HEK293 (cell line): ENCODE results near the gene STAB2.

Source experiments
- BCL11A ChIP-seq: fragments of 450-650 bp; formaldehyde crosslinking; IDR thresholded peaks from 2 replicates; pipeline ENCODE4 v1.5.1; 2016; ENCODE audit warnings: low read depth, missing biosample characterization, missing genetic modification characterization
- KLF1 ChIP-seq: fragments of 450-650 bp; formaldehyde crosslinking; IDR thresholded peaks from 2 replicates; pipeline ENCODE4 v1.5.1; 2016; ENCODE audit warnings: missing biosample characterization, missing genetic modification characterization
- KLF10 ChIP-seq: fragments of 450-650 bp; IDR thresholded peaks from 2 replicates; pipeline ENCODE4 v1.5.1; 2018; ENCODE audit warnings: missing biosample characterization, mild to moderate bottlenecking, missing genetic modification characterization
- KLF9 ChIP-seq: fragments of 450-650 bp; formaldehyde crosslinking; IDR thresholded peaks from 2 replicates; pipeline ENCODE4 v1.5.1; 2016; ENCODE audit warnings: missing biosample characterization, missing genetic modification characterization, low read depth
- SP7 ChIP-seq: fragments of 450-650 bp; formaldehyde crosslinking; IDR thresholded peaks from 2 replicates; pipeline ENCODE4 v1.5.1; 2016; ENCODE audit warnings: missing biosample characterization, missing genetic modification characterization
- TCF7L2 ChIP-seq: IDR thresholded peaks from 2 replicates; pipeline ENCODE4 v1.6.1; 2011; ENCODE audit warnings: low read depth, mild to moderate bottlenecking, inconsistent platforms, low read length, moderate library complexity, borderline replicate concordance
- ZNF133 ChIP-seq: fragments of 450-650 bp; formaldehyde crosslinking; IDR thresholded peaks from 2 replicates; pipeline ENCODE4 v1.5.1; 2016; ENCODE audit warnings: missing biosample characterization, missing genetic modification characterization
- ZSCAN30 ChIP-seq: fragments of 450-650 bp; IDR thresholded peaks from 2 replicates; pipeline ENCODE4 v1.5.1; 2018; ENCODE audit warnings: missing biosample characterization, mild to moderate bottlenecking, missing genetic modification characterization, moderate library complexity
- TF ChIP-seq, protein P1 (sequence below): fragments of 450-650 bp; formaldehyde crosslinking; IDR thresholded peaks from 2 replicates; pipeline ENCODE4 v1.5.1; 2017; ENCODE audit warnings: missing biosample characterization, missing genetic modification characterization
- TF ChIP-seq, protein P2 (sequence below): fragments of 450-650 bp; formaldehyde crosslinking; IDR thresholded peaks from 2 replicates; pipeline ENCODE4 v1.5.1; 2016; ENCODE audit warnings: missing biosample characterization, missing genetic modification characterization
- TF ChIP-seq, protein P3 (sequence below): fragments of 450-650 bp; formaldehyde crosslinking; IDR thresholded peaks from 2 replicates; pipeline ENCODE4 v1.5.1; 2016; ENCODE audit warnings: missing biosample characterization, missing genetic modification characterization
- TF ChIP-seq, protein P4 (sequence below): fragments of 450-650 bp; formaldehyde crosslinking; IDR thresholded peaks from 2 replicates; pipeline ENCODE4 v1.5.1; 2017; ENCODE audit warnings: missing biosample characterization, mild to moderate bottlenecking, missing genetic modification characterization, moderate library complexity

DNA sequence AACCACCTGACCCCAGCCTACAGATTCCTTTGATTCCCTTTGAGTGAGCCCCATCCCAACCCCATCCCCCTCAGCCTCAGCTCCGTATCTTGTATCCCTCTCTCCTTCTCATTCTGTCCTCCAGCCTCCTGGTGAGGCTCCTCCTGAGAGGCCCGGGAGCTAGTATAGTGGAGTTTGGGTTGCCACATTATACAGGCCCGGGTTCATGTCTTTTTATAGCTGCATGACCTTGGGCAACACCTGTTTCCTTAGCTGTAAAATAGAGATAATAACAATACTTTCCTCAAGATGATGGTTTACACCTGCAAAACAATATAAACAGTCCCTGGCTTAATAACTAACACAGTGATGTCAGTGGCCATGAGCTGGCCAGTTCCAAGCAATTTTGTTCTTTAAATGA, 89.8 kb downstream of the STAB2 start:
- TF ChIP-seq SP7 (tag by site-specific recombination) = no peak
- no peak for TF ChIP-seq ZNF133 (tag by site-specific recombination)
- TF ChIP-seq KLF1 = no peak
- TF ChIP-seq, protein P1, sequence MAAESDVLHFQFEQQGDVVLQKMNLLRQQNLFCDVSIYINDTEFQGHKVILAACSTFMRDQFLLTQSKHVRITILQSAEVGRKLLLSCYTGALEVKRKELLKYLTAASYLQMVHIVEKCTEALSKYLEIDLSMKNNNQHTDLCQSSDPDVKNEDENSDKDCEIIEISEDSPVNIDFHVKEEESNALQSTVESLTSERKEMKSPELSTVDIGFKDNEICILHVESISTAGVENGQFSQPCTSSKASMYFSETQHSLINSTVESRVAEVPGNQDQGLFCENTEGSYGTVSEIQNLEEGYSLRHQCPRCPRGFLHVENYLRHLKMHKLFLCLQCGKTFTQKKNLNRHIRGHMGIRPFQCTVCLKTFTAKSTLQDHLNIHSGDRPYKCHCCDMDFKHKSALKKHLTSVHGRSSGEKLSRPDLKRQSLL (tag by site-specific recombination) = no peak
- TF ChIP-seq, protein P2, sequence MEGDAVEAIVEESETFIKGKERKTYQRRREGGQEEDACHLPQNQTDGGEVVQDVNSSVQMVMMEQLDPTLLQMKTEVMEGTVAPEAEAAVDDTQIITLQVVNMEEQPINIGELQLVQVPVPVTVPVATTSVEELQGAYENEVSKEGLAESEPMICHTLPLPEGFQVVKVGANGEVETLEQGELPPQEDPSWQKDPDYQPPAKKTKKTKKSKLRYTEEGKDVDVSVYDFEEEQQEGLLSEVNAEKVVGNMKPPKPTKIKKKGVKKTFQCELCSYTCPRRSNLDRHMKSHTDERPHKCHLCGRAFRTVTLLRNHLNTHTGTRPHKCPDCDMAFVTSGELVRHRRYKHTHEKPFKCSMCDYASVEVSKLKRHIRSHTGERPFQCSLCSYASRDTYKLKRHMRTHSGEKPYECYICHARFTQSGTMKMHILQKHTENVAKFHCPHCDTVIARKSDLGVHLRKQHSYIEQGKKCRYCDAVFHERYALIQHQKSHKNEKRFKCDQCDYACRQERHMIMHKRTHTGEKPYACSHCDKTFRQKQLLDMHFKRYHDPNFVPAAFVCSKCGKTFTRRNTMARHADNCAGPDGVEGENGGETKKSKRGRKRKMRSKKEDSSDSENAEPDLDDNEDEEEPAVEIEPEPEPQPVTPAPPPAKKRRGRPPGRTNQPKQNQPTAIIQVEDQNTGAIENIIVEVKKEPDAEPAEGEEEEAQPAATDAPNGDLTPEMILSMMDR (tag by site-specific recombination) = no peak
- TF ChIP-seq, protein P3, sequence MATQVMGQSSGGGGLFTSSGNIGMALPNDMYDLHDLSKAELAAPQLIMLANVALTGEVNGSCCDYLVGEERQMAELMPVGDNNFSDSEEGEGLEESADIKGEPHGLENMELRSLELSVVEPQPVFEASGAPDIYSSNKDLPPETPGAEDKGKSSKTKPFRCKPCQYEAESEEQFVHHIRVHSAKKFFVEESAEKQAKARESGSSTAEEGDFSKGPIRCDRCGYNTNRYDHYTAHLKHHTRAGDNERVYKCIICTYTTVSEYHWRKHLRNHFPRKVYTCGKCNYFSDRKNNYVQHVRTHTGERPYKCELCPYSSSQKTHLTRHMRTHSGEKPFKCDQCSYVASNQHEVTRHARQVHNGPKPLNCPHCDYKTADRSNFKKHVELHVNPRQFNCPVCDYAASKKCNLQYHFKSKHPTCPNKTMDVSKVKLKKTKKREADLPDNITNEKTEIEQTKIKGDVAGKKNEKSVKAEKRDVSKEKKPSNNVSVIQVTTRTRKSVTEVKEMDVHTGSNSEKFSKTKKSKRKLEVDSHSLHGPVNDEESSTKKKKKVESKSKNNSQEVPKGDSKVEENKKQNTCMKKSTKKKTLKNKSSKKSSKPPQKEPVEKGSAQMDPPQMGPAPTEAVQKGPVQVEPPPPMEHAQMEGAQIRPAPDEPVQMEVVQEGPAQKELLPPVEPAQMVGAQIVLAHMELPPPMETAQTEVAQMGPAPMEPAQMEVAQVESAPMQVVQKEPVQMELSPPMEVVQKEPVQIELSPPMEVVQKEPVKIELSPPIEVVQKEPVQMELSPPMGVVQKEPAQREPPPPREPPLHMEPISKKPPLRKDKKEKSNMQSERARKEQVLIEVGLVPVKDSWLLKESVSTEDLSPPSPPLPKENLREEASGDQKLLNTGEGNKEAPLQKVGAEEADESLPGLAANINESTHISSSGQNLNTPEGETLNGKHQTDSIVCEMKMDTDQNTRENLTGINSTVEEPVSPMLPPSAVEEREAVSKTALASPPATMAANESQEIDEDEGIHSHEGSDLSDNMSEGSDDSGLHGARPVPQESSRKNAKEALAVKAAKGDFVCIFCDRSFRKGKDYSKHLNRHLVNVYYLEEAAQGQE = no peak
- no peak for TF ChIP-seq TCF7L2
- no peak for TF ChIP-seq KLF9
- TF ChIP-seq KLF10 (tag by site-specific recombination) = no peak
- no peak for TF ChIP-seq BCL11A (tag by site-specific recombination)
- TF ChIP-seq, protein P4, sequence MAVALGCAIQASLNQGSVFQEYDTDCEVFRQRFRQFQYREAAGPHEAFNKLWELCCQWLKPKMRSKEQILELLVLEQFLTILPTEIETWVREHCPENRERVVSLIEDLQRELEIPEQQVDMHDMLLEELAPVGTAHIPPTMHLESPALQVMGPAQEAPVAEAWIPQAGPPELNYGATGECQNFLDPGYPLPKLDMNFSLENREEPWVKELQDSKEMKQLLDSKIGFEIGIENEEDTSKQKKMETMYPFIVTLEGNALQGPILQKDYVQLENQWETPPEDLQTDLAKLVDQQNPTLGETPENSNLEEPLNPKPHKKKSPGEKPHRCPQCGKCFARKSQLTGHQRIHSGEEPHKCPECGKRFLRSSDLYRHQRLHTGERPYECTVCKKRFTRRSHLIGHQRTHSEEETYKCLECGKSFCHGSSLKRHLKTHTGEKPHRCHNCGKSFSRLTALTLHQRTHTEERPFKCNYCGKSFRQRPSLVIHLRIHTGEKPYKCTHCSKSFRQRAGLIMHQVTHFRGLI (tag by site-specific recombination) = no peak
- TF ChIP-seq ZSCAN30 = no peak
